GM19193 (cell line): ENCODE results near the gene GALNT10.

Experiments used
- POLR2A ChIP-seq: IDR thresholded peaks from 4 replicates; pipeline ENCODE4 v1.6.1; 2011; ENCODE audit not compliant: insufficient read depth, insufficient read length; ENCODE audit errors: extremely low read depth

GALNT10 gene

GRCh38 chr5:154257046-154257445, 66.5 kb downstream of the GALNT10 start:
- no peak for TF ChIP-seq POLR2A

- TF ChIP-seq POLR2A = no peak
Measured at GRCh38 chr5:154258531-154259217, 68.1 kb downstream of the GALNT10 start.

GRCh38 chr5:154260224-154260927, 69.8 kb downstream of the GALNT10 start:
- TF ChIP-seq POLR2A = no peak

DNA sequence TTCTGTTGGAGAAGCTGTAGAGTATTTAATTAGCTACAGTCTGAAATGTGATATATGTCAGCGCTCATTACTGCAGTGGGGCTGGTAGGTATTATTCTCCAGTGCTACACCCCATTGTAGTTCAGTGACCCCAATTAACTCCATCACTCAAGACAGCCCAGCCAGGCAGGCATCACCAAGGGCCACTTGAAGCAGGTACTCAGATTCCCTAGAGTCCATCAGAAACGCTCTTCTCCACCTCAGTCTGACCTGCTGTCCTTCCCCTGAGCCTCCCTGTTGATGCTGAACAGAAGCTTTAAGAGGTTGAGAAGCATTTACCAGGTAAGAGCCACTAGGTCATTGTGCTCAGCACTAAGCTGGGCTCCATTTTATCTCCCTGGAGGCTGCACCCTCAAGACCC, 71.8 kb downstream of the GALNT10 start:
- TF ChIP-seq POLR2A = no peak

DNA sequence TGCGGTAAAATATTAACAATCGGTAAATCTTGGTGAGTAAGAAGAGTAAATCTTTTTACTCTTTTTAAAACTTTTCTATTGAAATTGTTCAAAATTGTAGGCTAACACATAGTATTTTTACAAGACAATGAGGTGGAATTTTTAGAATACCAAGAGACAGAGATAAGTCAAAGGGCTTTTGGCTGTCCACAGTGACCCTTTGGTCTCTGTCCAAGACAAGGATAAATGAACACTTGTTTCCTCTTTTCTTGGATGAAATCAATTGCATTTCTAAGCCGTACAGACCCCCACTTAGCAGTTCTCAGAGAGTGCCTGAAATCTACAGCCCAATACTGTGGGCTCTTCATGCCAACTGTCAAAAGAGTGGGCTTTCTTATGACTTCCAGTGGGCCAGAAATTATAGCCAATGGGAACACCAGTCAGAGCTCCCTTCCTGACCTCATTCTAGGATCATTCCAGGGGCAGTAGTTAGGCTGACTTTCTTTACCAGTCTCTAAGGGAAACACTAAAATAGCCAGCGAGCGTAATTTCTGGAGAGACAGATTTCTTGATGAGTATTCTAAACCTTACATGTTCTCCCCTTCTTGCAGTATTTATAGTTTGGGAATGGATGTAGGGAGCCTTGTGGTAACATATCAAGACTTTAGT, 74.1 kb downstream of the GALNT10 start:
- TF ChIP-seq POLR2A = no peak

- no peak for TF ChIP-seq POLR2A
Measured at GRCh38 chr5:154265197-154265773, 74.8 kb downstream of the GALNT10 start.

- no peak for TF ChIP-seq POLR2A
Measured at GRCh38 chr5:154267516-154267915, 77.0 kb downstream of the GALNT10 start.

GRCh38 chr5:154268073-154268472, 77.5 kb downstream of the GALNT10 start:
- no peak for TF ChIP-seq POLR2A

DNA sequence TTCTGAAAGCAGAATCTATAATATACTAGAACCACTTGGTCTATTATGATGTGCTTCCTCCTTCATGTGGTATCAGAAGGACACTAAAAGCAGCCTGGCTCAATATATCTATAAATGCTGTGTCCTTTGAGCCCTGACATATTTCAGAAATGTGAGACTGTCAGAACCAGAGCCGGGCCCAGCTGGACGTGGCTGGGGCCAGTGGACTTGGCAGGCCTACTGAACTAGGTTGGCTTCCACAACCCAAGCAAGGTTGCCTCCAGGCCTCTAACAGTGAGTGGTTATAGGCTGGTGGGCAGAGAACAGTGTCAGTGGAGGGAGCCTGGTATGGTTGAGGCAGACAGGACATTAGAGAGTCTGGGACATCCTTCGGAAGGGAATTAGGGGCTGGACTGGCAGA, 78.9 kb downstream of the GALNT10 start:
- no peak for TF ChIP-seq POLR2A

- TF ChIP-seq POLR2A = no peak
Measured at GRCh38 chr5:154271466-154271865, 80.9 kb downstream of the GALNT10 start.

- no peak for TF ChIP-seq POLR2A
Measured at GRCh38 chr5:154271936-154272514, 81.5 kb downstream of the GALNT10 start.

DNA sequence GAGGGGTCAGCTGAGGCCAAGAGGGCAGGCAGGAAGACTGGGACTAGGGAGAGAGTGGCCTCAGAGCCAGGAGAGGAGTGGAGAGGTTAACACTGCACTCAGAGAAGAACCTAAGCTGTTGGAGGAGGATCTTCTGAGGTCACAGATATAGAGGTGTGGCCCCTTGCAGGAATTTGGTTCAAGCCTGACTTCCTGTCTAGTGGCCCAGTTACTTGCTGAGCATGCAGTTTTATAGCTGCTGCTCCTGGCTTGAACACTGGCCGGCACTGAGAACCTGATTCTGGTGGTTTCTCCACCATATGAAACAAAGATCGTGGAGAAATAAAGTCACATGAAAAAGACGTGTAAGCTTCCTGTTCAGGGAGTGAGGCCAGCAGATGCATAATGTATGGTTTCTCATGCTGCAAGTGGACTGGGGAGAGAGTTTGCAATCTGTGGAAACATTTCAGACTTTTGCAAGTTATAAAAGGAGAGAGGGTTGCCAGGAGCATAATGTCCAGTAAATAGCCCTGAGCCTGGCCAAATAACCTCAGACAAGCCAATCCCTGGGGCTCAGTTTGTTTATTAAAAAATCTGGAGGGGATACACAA, 82.6 kb downstream of the GALNT10 start:
- TF ChIP-seq POLR2A = no peak

- TF ChIP-seq POLR2A = no peak
Measured at GRCh38 chr5:154273963-154274827, 83.7 kb downstream of the GALNT10 start.

GRCh38 chr5:154274828-154275185, 84.3 kb downstream of the GALNT10 start:
- TF ChIP-seq POLR2A = no peak
